Stomach smooth muscle (tissue), 2 donors: ENCODE results near the gene TFF2.

Source experiments
- H3K27ac ChIP-seq: one replicate; pipeline ENCODE4 v1.7.0; 2013; ENCODE audit warnings: mild to moderate bottlenecking, low read length, inconsistent platforms
- H3K27me3 ChIP-seq, 2 donors: one replicate each; pipeline ENCODE4 v1.7.0; 2013; ENCODE audit warnings: low read length in 2 of 2; ENCODE audit not compliant: insufficient read depth in 2 of 2, control insufficient read depth in 1 of 2
- H3K36me3 ChIP-seq, 2 donors: one replicate each; pipeline ENCODE4 v1.7.0; 2013; ENCODE audit warnings: low read length in 2 of 2; ENCODE audit not compliant: control insufficient read depth in 2 of 2, insufficient read depth in 2 of 2
- H3K4me1 ChIP-seq: one replicate; pipeline ENCODE4 v1.7.0; 2013; ENCODE audit warnings: low read length; ENCODE audit not compliant: control insufficient read depth, insufficient read depth
- H3K4me3 ChIP-seq, 2 donors: one replicate each; pipeline ENCODE4 v1.7.0; 2013; ENCODE audit warnings: low read length in 2 of 2
- H3K9ac ChIP-seq, 2 donors: one replicate each; pipeline ENCODE4 v1.7.0; 2013; ENCODE audit warnings: low read length in 2 of 2, mild to moderate bottlenecking in 1 of 2
- H3K9me3 ChIP-seq, 2 donors: one replicate each; pipeline ENCODE4 v1.7.0; 2013; ENCODE audit warnings: low read length in 2 of 2; ENCODE audit not compliant: control insufficient read depth in 2 of 2
- donor health status: healthy.
- donor health status: Pancreatic carcinoma.

The TFF2 gene

DNA sequence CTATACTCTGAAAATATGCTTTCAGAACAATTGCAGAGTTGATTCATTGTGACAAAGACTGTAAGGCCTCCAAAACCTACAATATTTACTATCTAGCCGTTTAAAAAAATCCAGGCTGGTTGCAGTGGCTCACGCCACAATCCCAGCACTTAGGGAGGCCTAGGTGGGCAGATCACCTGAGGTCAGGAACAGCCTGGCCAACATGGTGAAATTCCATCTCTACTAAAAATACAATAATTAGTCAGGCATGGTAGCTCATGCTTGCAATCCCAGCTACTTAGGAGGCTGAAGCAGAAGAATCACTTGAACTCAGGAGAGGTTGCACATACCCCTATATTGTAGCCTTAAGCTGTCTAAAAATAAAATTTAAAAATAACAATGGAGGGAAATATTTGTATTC is 5.3 kb upstream of the TFF2 start:
- Histone ChIP-seq H3K27ac (no peak overlapping the region), H3K27me3 (peaks cover 0 to 16% of the 10 kb centered on the region in 2 donors), H3K9me3 (peaks cover 12 to 30% of the 10 kb centered on the region in 2 donors), H3K36me3 (no peaks in the 10 kb centered on the region), H3K4me1 (no peaks in the 10 kb centered on the region), H3K9ac (no peak overlapping the region), H3K4me3 (no peak overlapping the region)

DNA sequence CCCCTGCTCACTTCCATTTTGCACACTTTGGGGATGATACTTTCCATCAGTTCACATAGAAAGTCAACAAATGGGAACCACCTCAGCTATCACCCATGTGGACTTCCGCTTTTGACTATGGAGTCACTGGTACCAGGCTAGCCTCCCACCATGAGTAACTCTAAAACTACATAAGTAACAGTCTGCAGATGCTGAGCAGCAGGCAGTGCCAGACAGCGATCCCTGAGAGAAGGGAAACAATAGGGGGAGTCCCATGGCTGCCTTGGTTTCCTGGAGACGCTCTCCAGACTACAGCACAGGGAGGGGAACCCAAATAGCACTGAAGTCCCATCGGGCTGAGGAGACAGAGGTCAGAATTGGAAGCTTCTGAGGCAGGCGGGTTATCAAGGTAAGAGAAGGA is 2.8 kb upstream of the TFF2 start:
- no peak overlapping the region for H3K4me3 ChIP-seq
- no peak overlapping the region for H3K9ac ChIP-seq
- H3K9me3 ChIP-seq: peaks cover 12 to 23% of the 10 kb centered on the region in 2 donors
- no peak overlapping the region for H3K27ac ChIP-seq
- H3K27me3 ChIP-seq: peaks cover 0 to 8% of the 10 kb centered on the region in 2 donors
- no peaks in the 10 kb centered on the region for H3K4me1 ChIP-seq
- H3K36me3 ChIP-seq: no peaks in the 10 kb centered on the region

DNA sequence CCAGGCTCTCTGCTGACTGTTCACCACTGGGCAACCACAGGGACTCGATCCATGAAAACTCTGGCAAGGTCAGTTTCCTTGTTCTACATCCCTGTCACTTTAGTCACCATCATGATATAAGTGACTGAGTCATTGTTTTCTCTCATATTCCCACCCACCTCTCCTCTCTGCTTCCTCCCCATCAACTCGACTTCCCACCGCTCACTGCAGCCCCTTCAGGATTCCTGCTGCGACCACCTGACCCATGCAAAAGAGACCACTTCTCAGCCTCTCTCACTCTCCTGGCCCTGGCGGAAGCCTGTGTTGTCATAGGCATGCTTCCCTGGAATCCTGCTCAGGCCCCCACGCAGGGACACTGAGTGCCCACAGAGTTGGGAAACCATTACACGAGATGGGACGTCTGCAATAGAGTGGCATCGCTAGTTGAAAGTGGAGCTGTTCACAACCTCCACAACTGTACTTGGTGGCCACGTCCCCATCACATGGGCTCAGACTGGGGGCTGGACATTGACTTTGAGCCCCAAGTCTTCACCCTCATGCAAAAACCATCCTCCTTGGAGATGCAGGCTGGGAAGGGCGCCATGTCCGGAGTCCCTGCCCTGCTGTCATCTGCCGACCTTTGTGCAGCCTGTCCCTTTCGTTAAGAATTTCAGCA is 1.8 kb upstream of the TFF2 start:
- H3K4me3 ChIP-seq: no peak overlapping the region
- H3K36me3 ChIP-seq: no peaks in the 10 kb centered on the region
- H3K9me3 ChIP-seq: peaks cover 12 to 23% of the 10 kb centered on the region in 2 donors
- H3K27me3 ChIP-seq: peaks cover 0 to 7% of the 10 kb centered on the region in 2 donors
- no peak overlapping the region for H3K27ac ChIP-seq
- no peak overlapping the region for H3K9ac ChIP-seq
- no peaks in the 10 kb centered on the region for H3K4me1 ChIP-seq

DNA sequence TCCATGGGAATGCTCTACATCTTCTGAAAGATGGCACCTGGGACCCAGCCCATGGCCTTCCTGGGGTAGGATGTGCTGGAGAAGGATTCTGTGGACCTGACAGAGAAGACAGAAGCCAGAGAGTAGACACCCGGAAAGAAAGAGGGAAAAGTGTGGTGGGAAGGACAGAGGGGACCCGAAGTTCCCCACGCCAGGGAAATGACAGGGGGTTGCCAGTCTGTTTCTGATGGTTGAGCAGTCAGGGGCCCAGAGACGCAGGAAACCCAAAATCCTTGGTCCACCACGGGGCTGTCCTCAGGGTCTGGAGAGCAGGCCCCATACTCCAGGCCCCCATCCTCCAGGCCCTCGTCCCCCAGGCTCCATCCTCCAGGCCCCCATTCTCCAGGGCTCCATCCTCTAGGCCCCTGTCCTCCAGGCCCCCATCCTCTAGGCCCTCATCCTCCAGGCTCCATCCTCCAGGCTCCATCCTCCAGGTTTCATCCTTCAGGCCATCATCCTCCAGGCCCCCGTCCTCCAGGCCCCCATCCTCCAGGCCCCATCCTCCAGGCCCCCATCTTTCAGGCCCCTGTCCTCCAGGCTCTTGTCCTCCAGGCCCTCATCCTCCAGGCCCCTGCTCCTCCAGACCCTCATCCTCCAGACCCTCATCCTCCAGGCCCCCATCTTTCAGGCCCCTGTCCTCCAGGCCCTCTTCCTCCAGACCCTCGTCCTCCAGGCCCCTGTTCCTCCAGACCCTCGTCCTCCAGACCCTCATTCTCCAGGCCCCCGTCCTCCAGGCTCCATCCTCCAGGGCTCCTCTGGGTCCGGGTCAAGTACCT is 1.0 kb upstream of the TFF2 start:
- Histone ChIP-seq H3K9ac (no peak overlapping the region), H3K9me3 (peaks cover 8 to 17% of the 10 kb centered on the region in 2 donors), H3K27me3 (peaks cover 0 to 11% of the 10 kb centered on the region in 2 donors), H3K4me1 (no peaks in the 10 kb centered on the region), H3K4me3 (no peak overlapping the region), H3K27ac (no peak overlapping the region), H3K36me3 (no peaks in the 10 kb centered on the region)

DNA sequence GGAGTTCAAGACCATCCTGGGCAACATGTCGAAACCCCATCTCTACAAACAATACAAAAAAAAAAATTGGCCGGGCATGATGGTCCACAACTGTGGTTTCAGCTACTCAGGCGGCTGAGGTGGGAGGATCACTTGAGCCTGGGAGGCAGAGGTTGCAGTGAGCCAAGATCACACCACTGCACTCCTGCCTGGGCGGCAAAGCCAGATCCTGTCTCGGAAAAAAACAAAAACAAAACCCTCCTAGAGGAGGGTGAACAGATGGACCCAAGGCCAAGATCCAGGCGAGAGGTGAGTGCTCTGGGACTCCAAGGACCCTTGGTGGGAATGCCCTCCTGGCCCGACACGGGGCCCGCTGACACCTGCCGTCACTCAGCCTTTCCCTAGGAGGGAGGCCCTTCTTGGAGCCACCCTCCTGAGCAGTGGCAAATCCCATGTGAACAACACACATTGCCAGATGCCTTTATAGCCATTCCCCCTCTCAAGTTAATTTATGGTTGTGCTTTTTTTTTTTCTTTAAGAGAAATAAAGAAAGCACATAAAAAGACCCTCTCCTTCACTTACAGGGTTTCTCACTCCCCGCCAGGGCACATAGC is 380 bp downstream of the TFF2 start:
- Histone ChIP-seq H3K27ac (no peak overlapping the region), H3K4me3 (no peak overlapping the region), H3K27me3 (peaks cover 0 to 9% of the 10 kb centered on the region in 2 donors), H3K36me3 (no peaks in the 10 kb centered on the region), H3K9ac (no peak overlapping the region), H3K9me3 (peaks cover 4 to 7% of the 10 kb centered on the region in 2 donors), H3K4me1 (no peaks in the 10 kb centered on the region)

DNA sequence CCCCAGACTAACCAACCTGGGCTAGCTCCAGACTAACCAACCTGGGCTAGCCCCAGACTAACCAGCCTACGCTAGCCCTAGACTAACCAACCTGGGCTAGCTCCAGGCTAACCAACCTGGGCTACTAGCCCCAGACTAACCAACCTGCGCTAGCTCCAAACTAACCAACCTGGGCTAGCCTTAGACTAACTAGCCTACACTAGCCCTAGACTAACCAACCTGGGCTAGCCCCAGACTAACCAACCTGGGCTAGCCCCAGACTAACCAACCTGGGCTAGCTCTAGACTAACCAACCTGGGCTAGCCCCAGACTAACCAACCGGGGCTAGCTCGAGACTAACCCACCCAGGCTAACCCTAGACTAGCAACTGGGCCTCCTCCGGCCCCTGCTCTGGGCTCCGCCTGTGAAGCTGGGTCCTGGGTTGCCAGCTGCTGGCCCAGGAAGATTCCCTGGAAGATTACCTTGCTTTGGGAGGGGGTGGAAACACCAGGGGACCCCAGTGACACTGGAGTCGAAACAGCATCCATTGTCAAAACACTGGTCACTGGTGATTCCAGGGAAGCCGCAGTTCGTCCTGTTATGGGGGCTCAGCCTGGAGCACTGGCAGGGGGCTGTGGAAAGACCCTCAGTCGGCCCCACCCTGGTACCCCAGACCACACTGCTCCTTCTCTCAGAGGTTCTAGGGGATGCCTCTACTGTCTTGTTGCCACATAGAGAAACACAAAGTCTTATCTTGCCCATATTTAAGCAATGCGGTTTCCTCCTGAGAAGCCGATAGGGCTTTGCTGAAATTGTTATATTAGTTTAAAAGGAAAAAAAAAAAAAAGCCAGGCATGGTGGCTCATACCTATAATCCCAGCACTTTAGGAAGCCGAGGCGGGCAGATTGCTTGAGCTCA is 1.1 kb downstream of the TFF2 start:
- Histone ChIP-seq H3K27ac (no peak overlapping the region), H3K27me3 (peaks cover 0 to 9% of the 10 kb centered on the region in 2 donors), H3K9me3 (peaks cover 4 to 7% of the 10 kb centered on the region in 2 donors), H3K4me3 (no peak overlapping the region), H3K9ac (no peak overlapping the region), H3K4me1 (no peaks in the 10 kb centered on the region), H3K36me3 (no peaks in the 10 kb centered on the region)

DNA sequence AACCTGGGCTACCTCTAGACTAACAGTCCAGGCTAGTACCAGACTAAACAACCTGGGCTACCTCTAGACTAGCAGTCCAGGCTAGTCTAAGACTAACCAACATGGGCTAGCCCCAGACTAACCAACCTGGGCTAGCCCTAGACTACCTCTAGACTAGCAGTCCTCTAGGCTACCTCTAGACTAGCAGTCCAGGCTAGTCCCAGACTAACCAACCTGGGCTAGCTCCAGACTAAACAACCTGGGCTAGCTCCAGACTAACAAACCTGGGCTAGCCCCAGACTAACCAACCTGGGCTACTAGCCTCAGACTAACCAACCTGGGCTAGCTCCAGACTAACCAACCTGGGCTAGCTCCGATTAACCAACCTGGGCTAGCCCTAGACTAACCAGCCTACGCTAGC is 2.0 kb downstream of the TFF2 start:
- no peaks in the 10 kb centered on the region for H3K36me3 ChIP-seq
- no peaks in the 10 kb centered on the region for H3K4me1 ChIP-seq
- H3K9ac ChIP-seq: no peak overlapping the region
- peaks cover 0 to 9% of the 10 kb centered on the region in 2 donors for H3K27me3 ChIP-seq
- H3K4me3 ChIP-seq: no peak overlapping the region
- peaks cover 0 to under 1% of the 10 kb centered on the region in 2 donors for H3K9me3 ChIP-seq
- H3K27ac ChIP-seq: no peak overlapping the region

DNA sequence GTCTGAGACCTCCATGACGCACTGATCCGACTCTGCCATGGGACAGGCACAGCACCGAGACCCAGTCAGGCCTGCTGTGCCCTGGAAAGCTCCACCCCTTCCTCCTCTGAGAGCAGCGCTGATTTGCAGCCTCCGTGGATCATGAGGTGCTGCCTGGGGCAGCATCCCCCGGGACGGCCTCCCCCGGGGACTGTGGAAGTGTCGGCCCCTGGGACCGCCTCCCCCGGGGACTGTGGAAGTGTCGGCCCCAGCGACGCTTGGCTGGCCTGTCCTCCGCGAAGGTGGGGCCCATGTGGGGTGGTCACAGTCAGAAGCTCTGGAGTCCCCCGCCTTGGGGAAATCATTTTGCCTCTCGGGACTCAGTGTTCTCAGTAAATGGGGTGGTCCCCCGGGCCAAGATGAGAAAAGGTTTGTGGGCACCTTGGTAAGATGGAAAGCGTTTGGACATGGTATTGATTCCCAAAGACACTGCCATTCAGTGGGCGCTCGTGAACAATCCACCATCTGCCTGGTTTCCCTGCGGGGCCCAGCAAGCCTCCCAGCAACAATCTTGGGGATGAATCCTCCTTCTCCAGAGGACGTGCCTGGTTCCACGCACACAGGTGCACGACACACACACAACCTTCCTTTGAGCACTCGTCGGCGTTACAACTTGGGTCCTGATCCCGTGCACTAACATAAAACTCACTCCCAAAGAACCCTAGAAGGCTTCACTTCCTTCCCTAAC is 3.0 kb downstream of the TFF2 start:
- peaks cover 0 to 9% of the 10 kb centered on the region in 2 donors for H3K27me3 ChIP-seq
- H3K9ac ChIP-seq: no peak overlapping the region
- no peak overlapping the region for H3K4me3 ChIP-seq
- H3K36me3 ChIP-seq: no peaks in the 10 kb centered on the region
- H3K9me3 ChIP-seq: no peaks in the 10 kb centered on the region
- H3K4me1 ChIP-seq: no peaks in the 10 kb centered on the region
- H3K27ac ChIP-seq: no peak overlapping the region

DNA sequence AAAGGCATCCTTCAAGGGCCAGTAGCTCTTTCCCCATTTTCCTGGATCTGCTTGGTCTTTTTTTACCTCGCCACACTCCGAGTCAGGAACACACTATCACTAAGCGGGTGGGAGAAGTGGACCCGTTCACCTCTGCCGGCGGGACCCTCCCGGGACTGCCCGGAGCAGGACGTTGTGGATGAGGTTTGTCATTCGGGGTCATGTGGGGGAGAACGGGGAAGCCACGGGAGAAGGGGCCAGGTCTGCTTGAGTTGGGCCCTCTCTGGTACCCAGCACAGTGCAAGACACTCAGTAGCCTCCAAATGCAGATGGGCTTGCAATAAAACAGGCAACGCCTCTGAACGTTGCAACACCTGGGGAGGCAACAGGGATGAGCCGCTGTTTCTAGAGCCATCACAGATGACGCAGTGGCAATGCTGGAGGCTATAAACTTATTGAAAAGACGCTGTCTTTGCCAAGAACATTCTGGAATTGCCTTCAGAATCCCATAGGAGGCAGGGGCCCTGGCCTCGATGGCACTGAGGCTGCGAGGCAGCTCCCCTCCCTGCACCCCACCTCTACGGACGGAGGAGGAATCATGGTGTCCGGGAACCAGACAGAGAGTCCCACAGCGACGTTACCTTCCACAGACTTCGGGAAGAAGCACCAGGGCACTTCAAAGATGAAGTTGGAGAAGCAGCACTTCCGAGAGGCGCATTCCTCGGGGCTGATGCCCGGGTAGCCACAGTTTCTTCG is 3.8 kb downstream of the TFF2 start:
- Histone ChIP-seq H3K4me3 (no peak overlapping the region), H3K9ac (no peak overlapping the region), H3K36me3 (no peaks in the 10 kb centered on the region), H3K27ac (no peak overlapping the region), H3K27me3 (peaks cover 0 to 9% of the 10 kb centered on the region in 2 donors), H3K4me1 (no peaks in the 10 kb centered on the region), H3K9me3 (no peaks in the 10 kb centered on the region)
